ENCODE data around the gene DCTN4. TPM values are rescaled to one million over a fixed set of nuclear protein-coding genes. Genes with fewer than 3 reads are reported as not detected.

Gene DCTN4
- total RNA-seq, 1 donor from 2014 or later, result 63.9 TPM

GRCh38 chr5:150786876-150787275 lies 28.1 kb upstream of the DCTN4 start:
- Mint-ChIP-seq H3K9me3 (no peaks in the 10 kb centered on the region), H3K27me3 (no peaks in the 10 kb centered on the region), H3K4me3 (no peak overlapping the region), H3K36me3 (peaks cover 9% of the 10 kb centered on the region), H3K4me1 (ENCODE audit: unreplicated experiment) (peaks cover 10% of the 10 kb centered on the region), H3K27ac (no peak overlapping the region)
- DNase-seq (ENCODE audit: extremely low spot score, unreplicated experiment), result no peak
- no peak for TF ChIP-seq CTCF (conservative IDR thresholded peaks at IDR 0.05)

- peaks cover 19% of the 10 kb centered on the region for H3K4me1 Mint-ChIP-seq (ENCODE audit: unreplicated experiment)
Observed at GRCh38 chr5:150785950-150786349, 27.1 kb upstream of the DCTN4 start.

GRCh38 chr5:150783422-150783928 lies 24.7 kb upstream of the DCTN4 start:
- Mint-ChIP-seq H3K4me3 (peak overlapping the region; percentile 74), H3K9me3 (no peaks in the 10 kb centered on the region), H3K27me3 (no peaks in the 10 kb centered on the region), H3K4me1 (ENCODE audit: unreplicated experiment) (peaks cover 26% of the 10 kb centered on the region), H3K27ac (peak overlapping the region; percentile 88), H3K36me3 (peaks cover 9% of the 10 kb centered on the region)
- TF ChIP-seq CTCF (conservative IDR thresholded peaks at IDR 0.05), result no peak
- DNase-seq (ENCODE audit: extremely low spot score, unreplicated experiment), result no peak

More at GRCh38 chr5:150785950-150786349, 27.1 kb upstream of the DCTN4 start:
- no peak for TF ChIP-seq CTCF (conservative IDR thresholded peaks at IDR 0.05)
- DNase-seq (ENCODE audit: extremely low spot score, unreplicated experiment), result no peak
- H3K9me3 Mint-ChIP-seq, result no peaks in the 10 kb centered on the region
- H3K27me3 Mint-ChIP-seq, result no peaks in the 10 kb centered on the region
- peaks cover 9% of the 10 kb centered on the region for H3K36me3 Mint-ChIP-seq
- H3K4me3 Mint-ChIP-seq, result no peak overlapping the region
- H3K27ac Mint-ChIP-seq, result no peak overlapping the region

- H3K36me3 Mint-ChIP-seq, result peaks cover 9% of the 10 kb centered on the region
- H3K27ac Mint-ChIP-seq, result peak overlapping the region; percentile 88
- H3K9me3 Mint-ChIP-seq, result no peaks in the 10 kb centered on the region
- no peak for DNase-seq (ENCODE audit: extremely low spot score, unreplicated experiment)
- no peak for TF ChIP-seq CTCF (conservative IDR thresholded peaks at IDR 0.05)
- H3K4me3 Mint-ChIP-seq, result no peak overlapping the region
- no peaks in the 10 kb centered on the region for H3K27me3 Mint-ChIP-seq
- H3K4me1 Mint-ChIP-seq (ENCODE audit: unreplicated experiment), result peaks cover 31% of the 10 kb centered on the region
Observed at GRCh38 chr5:150782850-150783249, 24.0 kb upstream of the DCTN4 start.

GRCh38 chr5:150781706-150782614 lies 23.1 kb upstream of the DCTN4 start:
- Mint-ChIP-seq H3K4me3 (peak overlapping the region; percentile 72), H3K36me3 (peaks cover 9% of the 10 kb centered on the region), H3K27me3 (no peaks in the 10 kb centered on the region), H3K27ac (peak overlapping the region; percentile 51), H3K4me1 (ENCODE audit: unreplicated experiment) (peaks cover 34% of the 10 kb centered on the region), H3K9me3 (no peaks in the 10 kb centered on the region)
- no peak for TF ChIP-seq CTCF (conservative IDR thresholded peaks at IDR 0.05)
- DNase-seq (ENCODE audit: extremely low spot score, unreplicated experiment), result no peak

All from type B pancreatic cell (in vitro differentiated cells).